ENCODE data around the gene SMARCA2. TPM values are rescaled to one million over a fixed set of nuclear protein-coding genes. Genes with fewer than 3 reads are reported as not detected.

SMARCA2 gene
- total RNA-seq, 1 donor from 2014 or later, result 31.6 TPM

- no peak for DNase-seq (ENCODE audit: low read depth)
- peak overlapping the region; percentile 63 for H3K4me3 ChIP-seq (ENCODE audit: low read depth, low read length)
- no peak for TF ChIP-seq CTCF (conservative IDR thresholded peaks at IDR 0.05; ENCODE audit: low read depth, low read length)
Observed at GRCh38 chr9:2242831-2243330, 227.7 kb downstream of the SMARCA2 start.
